Measurements from ENCODE around the gene HIF1AN.

The HIF1AN gene

GRCh38 chr10:100522107-100522801 is 13.5 kb upstream of the HIF1AN start:
- no peak for DNase-seq (ENCODE audit: low read depth in 2 of 2)

DNA sequence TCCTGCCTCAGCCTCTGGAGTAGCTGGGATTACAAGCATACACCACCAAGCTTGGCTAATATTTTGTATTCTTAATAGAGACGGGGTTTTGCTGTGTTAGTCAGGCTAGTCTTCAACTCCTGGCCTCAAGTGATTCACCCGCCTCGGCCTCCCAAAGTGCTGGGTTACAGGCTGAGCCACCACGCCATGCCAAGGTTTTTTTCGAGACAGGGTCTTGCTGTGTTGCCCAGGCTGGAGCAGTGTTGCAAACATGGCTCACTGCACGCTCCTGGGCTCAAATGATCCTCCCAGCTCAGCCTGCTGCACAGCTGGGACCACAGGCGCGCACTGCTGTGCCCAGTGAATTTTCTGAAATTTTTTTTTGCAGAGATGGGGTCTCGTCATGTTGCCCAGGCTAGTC is 12.8 kb upstream of the HIF1AN start:
- no peak for DNase-seq (ENCODE audit: low read depth in 2 of 2)

GRCh38 chr10:100524206-100524605 is 11.5 kb upstream of the HIF1AN start:
- DNase-seq (ENCODE audit: low read depth in 2 of 2): no peak

GRCh38 chr10:100524638-100525037 is 11.1 kb upstream of the HIF1AN start:
- DNase-seq (ENCODE audit: low read depth in 2 of 2): no peak

- DNase-seq (ENCODE audit: low read depth in 2 of 2): no peak
Observed at GRCh38 chr10:100528123-100528886, 7.4 kb upstream of the HIF1AN start.

GRCh38 chr10:100528921-100529474 is 6.7 kb upstream of the HIF1AN start:
- DNase-seq (ENCODE audit: low read depth in 2 of 2): no peak

- DNase-seq (ENCODE audit: low read depth in 2 of 2): peak; percentile 54 to 57
Observed at GRCh38 chr10:100529475-100530298, 6.1 kb upstream of the HIF1AN start, which contains the start of gene NDUFB8. Gene NDUFB8, minus strand, starts transcription at chr10:100529871. Its CDS starts 20 bp downstream, at chr10:100529851.

DNA sequence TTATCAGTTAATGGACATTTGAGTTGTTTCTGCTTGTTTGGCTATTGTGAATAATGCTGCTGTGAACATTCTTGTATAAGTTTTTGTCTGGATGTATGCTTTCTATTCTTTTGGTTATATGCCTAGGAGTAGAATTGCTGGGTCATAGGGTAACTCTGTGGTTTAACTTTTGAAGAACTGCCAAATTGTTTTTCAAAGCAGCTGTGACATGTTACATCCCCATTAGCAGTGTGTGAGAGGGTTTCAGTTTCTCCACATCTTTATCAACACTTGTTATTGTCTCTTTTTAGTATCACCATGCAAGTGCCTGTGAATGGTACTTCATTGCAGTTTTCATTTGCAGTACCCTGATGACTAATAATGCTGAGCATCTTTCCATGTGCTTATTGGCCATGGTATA is 4.0 kb upstream of the HIF1AN start:
- no peak for DNase-seq (ENCODE audit: low read depth in 2 of 2)

DNA sequence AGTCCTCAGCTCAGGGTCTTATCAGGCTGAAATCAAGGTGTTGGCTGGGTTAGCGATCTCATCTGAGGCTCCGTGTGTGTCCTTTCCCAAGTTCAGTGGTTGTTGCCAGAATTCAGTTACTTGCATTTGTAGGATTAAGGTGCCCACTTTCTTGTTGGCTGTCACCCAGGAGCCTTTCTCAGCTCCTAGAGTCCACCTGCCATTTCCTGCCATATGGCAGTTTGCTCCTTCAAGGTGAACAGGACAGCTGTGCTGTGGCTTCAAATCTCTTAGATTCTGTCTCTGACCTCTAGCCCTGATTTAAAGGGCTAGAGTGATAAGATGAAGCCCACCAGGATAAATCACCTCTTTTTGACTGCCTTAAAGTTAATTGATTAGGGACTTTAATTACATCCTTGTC is 1.0 kb upstream of the HIF1AN start:
- DNase-seq (ENCODE audit: low read depth in 2 of 2): no peak

DNA sequence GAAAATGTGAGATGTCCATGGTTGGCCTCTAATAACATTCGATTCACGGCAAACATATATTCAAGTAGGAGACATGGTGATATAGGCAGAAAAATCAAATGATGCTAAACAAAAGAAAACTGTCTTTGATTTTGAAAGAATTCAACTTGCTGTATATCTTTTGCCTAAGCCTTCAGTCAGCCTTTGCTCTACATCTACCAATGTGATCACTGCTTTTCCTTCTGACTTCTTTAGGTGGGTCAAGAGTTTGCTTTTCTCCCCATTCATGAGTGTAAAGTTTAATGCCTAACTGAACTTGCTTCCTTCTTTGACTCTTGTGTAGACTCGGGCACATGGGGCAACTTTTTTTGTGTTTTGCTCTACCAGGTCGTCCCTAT is 417 bp upstream of the HIF1AN start:
- no peak for DNase-seq (ENCODE audit: low read depth in 2 of 2)

- no peak for DNase-seq (ENCODE audit: low read depth in 2 of 2)
Observed at GRCh38 chr10:100537475-100537874, 1.7 kb downstream of the HIF1AN start.

DNA sequence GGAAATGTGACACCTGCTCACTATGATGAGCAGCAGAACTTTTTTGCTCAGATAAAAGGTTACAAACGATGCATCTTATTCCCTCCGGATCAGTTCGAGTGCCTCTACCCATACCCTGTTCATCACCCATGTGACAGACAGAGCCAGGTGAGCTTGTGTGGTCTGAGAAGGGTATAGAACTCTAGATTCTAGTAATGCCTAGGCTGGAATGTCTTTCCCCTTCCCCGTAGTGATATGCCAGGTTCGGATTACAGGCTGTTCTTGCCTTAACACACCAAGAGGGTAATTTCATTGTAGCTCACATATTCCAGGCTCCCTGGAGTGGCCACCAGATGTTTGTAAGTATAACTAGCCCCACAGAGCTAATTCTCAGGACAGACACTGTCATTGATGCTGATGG is 9.2 kb downstream of the HIF1AN start:
- DNase-seq (ENCODE audit: low read depth in 2 of 2): no peak

DNA sequence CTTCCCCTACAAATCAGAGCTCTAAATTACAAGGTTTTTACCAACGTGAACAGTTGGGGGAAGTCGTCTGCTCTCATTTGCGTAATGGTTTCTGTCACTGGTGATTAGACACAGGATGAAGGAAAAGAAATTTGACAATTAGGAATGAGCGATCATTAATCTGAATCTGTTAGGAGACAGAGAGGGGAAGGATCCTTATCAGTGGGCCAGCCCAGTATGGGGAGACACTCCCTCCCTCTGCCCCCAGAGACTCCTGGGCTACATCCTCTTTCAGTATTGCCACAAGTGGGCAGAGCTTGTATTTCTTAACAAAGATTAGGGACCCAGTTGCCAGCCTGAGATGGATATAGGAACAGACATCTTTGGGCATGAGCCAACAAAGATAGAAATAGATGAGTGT is 15.5 kb downstream of the HIF1AN start:
- DNase-seq (ENCODE audit: low read depth in 2 of 2): no peak

- no peak for DNase-seq (ENCODE audit: low read depth in 2 of 2)
Observed at GRCh38 chr10:100551738-100552137, 16.0 kb downstream of the HIF1AN start.

DNA sequence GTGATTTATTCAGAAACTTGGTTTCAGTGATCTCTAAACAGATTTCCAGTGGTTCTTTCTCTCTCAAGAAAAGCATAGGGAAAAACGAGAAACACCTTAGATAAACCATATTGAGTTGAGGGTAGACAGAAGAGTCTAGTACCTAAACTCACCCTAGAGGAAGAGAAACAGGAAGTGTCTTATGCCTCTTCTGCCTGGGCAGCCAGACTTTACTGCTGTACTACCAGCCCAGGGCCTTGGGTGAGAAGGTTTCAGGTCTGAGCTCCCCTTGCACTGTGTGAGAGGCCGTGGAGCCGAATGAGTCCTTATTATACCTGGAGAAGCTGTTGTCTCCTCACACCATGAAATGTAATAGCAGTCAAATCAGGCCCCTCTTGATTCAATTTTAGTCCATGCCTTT is 18.2 kb downstream of the HIF1AN start:
- no peak for DNase-seq (ENCODE audit: low read depth in 2 of 2)

GRCh38 chr10:100554902-100555301 is 19.2 kb downstream of the HIF1AN start:
- no peak for DNase-seq (ENCODE audit: low read depth in 2 of 2)

DNA sequence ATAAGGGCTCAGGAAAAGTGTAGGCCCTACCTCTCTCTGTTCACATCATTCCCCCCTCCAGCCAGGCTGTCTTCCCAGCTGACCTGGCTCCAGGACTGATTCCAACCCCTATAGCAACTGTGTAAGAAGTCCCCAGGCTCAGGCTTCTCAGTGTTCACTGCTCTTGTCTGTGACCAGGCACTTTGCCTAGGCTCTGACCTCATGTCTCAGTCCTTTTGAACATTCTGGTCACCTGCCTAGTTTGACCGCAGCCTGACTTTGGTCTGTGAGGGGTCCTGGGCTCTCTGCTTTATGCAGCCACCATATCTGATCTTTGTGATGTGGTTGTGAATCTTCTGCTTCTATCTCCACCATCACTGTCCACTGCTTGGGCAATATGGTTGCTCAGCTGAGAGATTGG is 24.5 kb downstream of the HIF1AN start:
- DNase-seq (ENCODE audit: low read depth in 2 of 2): no peak

GRCh38 chr10:100561005-100561404 is 25.3 kb downstream of the HIF1AN start:
- DNase-seq (ENCODE audit: low read depth in 2 of 2): no peak

DNA sequence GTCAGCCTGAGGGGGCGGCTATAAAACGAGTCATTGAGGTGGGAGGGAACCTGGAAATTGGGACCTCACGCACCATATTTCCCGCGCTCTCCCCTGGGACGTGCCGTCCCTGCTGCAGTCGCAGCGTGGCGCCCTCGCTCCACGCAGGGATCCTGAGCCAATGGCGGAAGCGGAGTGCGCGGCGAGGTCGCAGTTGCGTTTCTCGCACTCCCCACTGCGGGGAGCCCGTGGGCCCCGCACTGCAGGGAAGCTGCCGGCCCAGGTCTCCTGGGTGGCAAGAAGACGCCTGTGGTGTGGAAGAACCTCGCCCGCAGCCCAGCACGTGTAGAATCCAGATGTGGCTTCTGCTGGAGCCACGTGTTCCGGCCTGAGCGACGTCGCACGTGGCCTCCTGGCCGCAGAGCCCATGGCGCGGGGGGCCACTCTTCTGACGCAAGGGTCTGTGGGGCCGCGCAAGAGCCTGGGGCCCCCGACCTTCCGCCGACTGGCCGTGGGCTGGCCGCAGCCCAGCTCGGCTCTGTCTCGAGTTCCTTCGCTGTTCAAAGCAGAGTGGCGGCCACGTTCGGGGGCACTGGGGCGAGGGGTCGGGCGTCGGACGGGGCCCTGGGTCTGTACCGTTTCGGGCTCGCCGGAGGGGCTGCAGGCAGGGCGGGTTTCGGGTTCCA is 26.4 kb downstream of the HIF1AN start:
- DNase-seq (ENCODE audit: low read depth in 2 of 2): peak; percentile 31 to 35

GRCh38 chr10:100565206-100565985 is 29.7 kb downstream of the HIF1AN start:
- no peak for DNase-seq (ENCODE audit: low read depth in 2 of 2)

DNA sequence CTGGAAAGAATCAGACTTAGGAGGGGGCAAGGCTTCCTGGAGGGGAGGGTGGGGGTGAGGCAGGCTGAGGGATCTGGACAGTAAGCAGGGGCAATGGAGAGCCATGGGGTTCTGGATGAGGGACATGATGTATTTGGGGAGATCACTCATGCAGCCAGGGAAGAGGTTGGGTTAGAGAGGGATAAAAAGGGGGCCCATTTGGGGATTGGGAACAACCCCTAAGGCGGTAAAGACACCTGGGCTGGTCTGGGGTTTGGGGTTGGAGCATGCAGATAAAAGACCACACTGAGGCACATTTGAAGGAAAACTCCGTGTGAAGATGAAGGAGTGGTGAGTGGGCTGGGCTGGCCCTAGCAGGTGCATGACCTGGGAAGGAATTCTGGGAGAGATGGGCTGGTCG is 30.8 kb downstream of the HIF1AN start:
- DNase-seq (ENCODE audit: low read depth in 2 of 2): no peak
